Measurements from ENCODE around the gene MEGF8.

The MEGF8 gene, protein sequence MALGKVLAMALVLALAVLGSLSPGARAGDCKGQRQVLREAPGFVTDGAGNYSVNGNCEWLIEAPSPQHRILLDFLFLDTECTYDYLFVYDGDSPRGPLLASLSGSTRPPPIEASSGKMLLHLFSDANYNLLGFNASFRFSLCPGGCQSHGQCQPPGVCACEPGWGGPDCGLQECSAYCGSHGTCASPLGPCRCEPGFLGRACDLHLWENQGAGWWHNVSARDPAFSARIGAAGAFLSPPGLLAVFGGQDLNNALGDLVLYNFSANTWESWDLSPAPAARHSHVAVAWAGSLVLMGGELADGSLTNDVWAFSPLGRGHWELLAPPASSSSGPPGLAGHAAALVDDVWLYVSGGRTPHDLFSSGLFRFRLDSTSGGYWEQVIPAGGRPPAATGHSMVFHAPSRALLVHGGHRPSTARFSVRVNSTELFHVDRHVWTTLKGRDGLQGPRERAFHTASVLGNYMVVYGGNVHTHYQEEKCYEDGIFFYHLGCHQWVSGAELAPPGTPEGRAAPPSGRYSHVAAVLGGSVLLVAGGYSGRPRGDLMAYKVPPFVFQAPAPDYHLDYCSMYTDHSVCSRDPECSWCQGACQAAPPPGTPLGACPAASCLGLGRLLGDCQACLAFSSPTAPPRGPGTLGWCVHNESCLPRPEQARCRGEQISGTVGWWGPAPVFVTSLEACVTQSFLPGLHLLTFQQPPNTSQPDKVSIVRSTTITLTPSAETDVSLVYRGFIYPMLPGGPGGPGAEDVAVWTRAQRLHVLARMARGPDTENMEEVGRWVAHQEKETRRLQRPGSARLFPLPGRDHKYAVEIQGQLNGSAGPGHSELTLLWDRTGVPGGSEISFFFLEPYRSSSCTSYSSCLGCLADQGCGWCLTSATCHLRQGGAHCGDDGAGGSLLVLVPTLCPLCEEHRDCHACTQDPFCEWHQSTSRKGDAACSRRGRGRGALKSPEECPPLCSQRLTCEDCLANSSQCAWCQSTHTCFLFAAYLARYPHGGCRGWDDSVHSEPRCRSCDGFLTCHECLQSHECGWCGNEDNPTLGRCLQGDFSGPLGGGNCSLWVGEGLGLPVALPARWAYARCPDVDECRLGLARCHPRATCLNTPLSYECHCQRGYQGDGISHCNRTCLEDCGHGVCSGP (N-terminal part only)

DNA sequence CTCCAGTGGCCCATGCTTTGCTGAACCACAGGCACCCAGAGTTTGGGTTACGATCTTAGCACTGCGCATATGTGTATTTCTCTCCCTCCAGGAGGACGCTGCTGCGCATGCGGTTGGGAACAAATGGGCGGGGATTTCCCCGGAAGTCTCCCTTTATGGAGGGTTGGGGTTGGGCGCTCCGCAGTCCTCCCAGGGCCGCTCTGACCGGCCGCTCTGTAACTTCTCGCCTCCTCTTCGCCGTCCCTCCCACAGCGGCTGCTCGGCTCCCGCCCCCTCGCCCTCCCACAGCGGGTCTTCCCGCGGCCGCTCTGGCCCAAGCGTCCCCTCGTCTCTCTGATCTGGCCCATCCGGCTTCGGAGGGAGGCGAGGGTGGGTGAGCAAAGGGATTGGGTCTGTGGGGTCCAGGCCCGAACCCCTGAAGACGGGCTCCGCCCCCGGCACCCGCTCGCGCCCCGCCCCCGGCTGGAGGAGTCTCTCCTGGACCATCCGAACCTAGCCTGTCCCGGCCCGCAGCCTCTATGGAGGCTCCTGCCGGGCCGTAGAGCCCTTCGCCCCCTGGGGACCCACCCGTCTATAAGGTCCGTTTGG lies at the start of gene MEGF8:
Gene MEGF8 (plus strand): TSS at position 328 of the 588 bp plus-strand sequence. CDS start 609 bp downstream, outside the sequence.
- DNase-seq (ENCODE audit: low spot score) = peak; percentile 100

DNA sequence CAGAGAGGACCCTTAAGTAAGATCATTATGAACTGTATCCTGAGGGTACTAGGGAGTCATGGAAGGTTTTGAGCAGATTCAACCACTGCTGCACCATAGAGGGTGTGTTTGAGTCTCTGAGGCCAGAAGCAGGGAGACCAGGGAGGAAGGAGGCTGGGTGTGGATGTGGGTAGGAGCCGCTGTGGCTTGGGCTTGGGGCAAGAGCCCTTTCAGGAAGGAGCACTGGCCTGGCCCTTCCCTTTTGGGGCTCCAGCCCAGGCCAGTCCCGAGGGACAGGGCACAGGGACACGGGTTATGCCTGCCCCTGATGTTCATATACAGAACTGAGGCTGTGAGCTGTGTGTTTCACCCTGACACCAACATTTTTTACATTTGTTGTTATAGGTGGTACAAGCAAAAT lies 49.2 kb upstream of the MEGF8 start:
- no peak for DNase-seq (ENCODE audit: low spot score)

DNA sequence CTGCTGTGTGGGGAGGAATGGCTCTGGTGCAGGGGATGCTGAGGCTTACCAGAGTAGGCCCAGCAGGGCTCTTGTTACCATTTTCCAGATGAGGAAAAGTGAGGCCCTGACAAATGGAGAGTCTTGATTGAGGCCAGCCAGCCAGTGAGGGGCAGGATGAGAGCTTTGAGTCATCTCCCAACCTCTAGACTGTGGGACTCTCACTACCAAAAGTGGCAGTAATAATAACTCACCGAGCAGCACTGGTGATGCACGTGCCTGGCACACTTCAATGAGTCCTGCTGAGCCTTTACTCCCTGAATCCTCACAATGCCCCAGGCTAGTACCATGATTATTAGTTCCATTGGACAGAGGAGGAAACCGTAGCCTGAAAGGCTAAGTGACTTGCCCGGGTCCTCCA lies 48.6 kb upstream of the MEGF8 start:
- peak; percentile 29 for DNase-seq (ENCODE audit: low spot score)

DNA sequence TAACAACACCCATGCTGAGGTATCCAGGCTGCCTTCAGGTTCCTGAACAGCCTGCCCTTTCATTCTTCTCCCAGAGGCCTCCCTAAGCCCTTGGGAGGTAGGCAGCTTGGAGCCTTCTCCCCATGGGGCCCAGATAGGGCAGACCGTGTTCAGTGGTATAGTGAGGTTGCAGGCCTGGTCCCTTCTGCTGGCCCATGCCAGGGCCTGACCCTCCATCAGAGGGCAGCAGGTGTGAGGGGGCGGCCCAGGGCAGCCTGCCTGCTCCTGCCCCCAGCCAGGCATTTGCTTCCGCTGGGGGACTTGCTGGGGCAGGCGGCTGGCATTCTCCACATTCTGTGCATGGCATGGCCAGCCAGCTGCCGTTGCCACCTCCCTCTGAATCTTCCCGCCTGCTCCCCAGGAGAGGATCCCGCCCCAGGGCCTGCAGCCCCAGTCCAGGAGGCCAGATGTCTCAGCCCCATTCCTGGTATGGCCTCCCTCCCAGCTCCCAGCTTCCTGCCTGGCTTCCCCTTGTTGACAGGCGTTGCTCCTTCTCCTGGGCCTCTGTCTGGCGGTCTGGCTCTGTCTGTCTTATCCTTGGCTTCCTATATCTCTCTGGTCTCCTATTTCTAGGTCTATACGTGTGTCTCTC lies 47.5 kb upstream of the MEGF8 start:
- peak; percentile 38 for DNase-seq (ENCODE audit: low spot score)

DNA sequence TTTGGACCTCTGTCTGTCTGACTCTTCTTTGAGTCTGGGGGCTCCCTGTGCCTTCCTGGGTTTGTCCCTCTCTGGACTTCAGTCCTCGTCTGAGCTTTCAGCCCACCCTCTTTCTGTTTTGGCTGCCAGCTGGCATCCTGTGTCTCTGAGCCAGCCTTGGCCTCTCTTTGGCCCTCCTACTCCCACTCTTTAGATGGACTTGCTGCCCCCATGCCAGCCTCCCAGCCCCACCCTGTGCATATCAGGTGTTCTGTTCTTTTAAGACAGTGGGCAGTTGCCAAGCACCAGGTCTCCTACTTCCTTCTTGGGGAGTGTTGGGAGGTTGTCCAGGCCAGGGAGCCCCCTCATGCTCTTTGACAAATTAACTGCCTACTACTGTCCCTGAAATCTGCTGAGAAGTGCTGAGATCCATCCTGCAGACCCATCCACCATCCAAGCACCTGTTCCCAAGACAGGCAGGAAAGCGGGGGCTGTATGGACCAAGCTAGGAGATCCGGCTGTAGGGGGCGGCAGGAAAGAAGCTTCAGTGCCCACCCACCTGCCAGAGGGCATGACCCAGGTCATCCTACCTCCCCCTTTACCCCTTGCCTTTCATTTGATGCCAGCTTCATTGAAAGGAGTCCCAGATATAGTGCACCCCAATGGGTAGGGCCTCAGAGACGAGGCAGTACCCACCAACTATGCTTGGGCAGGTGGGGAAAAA lies 46.8 kb upstream of the MEGF8 start:
- DNase-seq (ENCODE audit: low spot score) = no peak

DNA sequence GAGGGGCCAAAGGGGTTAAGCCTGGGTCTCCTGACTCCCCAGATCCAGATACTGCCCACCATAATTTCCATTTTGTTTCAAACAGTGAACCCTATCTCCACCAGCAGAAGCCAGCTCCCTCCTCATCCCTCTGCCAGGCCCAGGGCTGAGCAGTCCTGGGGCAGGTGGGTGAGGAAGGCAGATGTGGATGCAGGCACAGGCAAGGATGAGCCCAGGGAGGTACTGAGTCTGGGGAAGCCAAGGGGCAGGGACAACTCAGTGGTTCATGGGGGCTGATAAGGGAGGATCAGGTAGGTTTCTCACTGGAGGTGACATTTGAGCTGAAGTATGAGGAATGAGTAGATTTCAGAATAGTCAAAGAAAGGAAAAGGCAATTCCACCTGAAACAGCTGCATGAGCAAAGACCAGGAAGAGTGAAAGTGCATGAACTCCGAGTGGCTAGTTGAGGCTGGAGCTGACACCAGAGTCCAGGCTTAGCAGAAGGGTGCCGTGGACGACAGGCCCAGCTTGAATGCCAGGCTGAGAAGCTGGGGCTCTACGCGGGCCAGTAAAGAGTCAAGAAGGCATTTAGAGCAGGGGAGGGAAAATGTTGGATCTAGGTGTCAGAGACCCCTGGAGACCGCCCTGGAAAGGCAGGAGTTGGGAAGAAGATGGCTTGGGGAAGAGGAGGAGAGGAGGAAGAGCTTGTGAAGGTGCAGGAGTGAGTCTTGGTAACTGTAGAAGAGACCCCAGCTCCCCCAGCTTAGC lies 46.1 kb upstream of the MEGF8 start:
- DNase-seq (ENCODE audit: low spot score) = no peak

DNA sequence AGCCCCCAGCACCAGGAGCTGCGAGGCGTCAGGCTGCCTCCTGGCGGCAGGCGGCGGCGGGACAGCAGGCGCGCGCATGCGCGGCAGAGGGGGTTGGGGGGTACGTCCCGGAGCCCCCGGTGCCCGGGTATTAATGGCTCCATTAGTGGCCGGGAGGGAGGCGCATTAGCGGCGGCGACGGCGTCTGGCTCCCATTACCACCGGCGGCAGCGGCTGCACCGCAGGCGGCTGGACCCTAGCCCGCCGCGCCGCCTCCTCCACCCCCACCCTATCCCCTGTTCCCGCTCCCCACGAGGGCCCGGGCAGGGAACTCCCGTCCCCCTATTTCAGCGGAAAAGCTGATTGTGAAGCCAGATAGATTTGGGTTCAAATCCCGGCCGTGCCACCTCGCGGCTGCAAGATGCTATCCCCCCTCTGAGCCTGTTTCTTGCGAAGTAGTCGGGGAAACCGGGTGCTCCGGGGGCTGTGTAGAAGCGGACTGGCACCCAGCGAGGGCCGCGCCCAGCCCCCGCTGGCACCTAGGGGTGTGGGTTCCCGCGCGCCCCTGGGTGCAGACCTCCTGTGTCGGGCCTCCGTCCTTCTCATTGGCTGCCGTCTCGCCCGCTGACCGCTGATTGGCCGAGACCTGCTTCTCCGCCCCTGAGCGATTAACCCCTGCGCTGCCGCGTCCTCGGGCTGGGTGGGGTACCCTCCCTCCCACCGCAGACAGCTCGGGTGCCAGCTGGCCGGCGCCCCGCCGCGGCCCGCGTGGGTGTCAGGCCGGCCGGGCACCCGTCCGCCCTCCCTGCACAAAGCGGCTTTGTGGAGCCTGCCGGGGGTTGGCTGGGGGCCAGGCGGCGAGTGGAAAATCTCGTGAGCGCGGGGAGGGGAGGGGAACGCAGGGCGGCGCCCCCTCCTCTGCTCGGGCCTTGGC lies 45.3 kb upstream of the MEGF8 start:
- DNase-seq (ENCODE audit: low spot score) = peak; percentile 98

DNA sequence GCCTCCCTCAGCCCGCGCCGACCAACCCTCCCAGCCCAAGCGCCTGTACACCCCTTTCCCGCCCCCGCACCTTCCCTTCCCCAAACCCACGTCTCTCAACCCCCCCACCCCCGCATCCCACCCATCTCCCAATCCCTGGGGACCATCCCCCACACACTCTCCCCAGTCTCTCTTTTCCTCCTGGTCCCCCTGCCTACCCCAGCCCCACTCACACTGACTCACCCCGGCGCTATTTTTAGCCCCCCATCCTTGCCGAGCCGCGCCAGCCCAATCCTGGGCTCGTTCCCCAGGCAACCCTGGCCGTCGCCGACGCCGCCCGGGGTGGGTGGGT lies 44.7 kb upstream of the MEGF8 start:
- DNase-seq (ENCODE audit: low spot score) = peak; percentile 78

DNA sequence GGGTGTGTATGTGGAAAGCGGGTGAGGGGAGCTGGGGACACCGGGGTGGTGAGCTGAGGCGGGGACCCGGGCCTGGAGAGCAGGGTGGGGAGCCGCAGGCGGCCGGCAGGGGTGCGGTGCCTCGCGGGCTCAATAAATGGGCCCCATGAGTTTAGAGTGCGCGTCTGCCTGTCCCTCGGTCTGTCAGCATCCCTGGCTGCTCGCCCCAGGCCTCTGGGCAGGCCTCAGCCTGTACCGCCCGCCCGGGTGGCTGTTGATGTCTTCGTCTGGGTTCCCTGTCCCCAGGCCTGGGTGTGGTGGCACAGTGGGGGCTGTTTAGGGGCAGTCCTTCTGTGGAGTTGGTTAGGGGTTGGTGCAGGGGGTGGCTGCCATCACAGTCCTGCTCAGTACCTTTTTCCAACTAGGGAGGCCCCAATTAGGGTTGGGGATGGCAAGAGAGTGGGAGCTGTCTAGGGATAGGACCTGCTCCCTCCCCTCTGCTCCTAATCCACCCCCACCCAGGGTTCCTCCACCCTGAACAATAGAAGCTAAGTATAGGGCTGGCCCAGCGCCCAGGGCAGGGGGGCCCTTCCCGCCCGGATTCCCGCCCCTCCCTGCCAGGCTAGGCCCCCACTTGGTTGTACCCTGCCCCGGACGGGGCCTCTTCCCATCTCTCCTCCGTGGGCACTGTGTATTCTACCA lies 44.1 kb upstream of the MEGF8 start:
- peak; percentile 56 for DNase-seq (ENCODE audit: low spot score)

DNA sequence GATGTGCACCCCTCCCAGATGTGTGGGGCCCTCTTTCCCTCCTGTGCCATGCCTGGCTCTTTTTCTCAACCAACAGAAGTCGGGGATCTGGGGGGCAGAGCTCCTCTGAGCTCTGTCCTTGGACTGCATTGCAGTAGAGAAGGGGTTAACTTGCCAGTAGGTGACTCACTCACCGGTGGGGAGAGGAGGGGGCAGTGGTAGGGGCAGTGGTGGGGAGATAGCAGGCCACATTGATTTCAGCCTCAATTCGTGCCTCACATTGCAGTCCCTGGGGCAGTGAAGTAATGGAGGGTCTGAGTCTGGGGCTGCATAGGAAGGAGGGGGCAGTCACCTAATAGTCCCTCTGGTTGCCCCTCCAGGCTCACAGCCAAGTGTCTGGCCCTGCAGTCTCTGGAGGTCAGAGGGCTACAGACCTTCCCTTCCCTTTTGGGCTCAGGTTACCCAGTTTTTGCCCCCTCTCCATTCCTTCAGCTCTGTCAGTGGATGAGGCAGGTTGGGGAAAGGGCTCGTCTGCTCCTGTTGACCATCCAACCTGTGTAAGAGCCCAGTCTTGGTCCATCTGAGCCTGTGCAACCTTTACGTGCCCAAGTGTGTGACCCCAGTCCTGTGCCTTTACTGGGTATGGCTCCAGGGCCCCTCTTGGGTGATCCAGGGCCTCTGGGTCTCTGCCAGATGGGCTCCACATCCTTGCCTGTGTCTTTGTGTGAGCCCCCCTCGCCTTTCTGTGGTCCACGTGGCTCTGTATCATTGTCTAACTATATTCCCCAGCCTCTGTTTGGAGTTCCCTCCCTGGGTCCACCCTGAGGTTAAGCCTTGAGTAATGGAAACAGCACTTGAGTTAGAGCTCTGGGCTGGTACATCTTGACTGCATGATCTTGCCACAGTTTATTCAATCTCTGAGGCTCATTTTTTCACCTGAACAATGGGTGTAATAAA lies 43.3 kb upstream of the MEGF8 start:
- peak; percentile 35 for DNase-seq (ENCODE audit: low spot score)

DNA sequence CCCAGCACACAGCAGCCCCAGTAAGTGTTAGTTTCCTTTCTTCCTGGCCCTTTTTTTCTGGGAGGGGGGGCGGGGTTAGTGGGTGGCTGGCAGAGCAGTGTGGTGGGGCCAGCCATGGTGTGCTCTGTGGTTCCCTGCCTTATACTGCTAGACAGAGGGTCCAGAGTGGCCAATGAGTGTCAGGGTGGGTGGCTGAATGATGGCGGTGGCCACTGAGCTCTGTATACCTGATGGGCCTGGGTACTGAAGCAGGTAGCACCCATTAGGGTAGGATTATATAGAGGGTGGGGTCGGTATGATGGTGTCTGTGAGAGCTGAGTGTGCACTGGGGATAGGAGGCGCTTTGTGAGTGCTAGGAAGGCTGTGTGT lies 42.6 kb upstream of the MEGF8 start:
- no peak for DNase-seq (ENCODE audit: low spot score)

DNA sequence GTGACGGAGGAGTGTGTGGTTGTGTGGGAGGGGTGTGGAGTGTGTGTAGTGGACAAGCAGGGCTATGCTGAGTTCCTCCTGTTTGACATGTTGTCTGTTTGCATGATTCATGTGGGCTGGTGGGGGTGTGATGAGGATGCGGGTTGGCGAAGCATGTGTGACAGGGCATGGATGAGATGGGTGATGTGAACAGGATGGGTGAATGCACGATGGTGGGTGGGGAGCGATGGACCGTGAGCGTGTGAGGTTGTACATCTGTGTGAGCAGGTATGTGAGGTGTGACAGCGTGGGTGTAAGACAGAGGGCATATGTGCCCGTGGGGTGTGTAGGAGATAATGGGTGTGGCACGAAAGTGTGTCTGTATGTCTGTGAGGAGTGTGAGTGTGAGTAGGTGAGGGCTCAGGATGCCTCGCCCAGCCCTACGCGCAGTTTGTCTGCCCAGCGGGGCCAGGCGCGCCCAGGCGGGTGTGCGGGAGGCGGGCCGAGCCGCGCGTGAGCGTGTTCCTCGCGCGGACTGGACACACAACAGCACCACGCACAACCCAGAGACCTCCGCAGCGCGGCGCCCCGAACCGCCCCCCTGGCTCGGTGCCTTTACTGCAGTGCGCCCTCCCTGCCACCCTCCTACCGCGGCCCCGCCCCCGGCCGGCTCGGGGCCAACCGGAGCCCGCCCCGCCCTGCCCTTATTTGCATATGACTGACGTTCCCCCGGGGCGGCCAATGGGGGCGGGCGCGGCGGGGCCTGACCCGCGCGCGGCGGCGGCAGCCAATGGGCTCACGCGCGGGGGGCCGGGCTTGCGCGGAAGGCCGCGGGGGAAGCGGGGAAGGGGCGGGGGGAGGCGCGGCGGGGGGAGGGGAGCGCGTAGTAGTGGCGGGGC lies 42.0 kb upstream of the MEGF8 start:
- DNase-seq (ENCODE audit: low spot score) = peak; percentile 98

DNA sequence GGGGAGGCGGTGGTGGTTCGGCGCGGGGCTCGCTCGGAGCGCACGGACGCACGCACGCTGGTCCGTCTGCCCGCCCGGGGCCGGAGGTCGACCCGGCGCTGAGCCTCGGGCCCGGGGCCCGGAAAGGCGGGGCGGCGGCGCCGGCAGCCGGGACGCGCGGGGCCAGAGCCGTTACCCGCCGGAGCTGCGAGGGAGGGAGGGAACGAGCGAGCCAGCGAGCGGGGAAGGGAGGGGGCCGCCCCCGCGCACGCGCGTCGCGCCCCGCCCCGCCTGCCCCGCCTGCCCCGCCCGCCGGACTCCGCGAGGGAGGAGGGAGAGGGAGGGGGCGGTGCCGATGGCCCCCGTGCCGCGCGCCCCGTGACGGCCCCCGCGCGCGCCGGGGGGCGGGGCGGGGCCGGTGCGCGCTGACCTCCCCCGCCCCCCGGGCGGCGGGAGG lies 41.4 kb upstream of the MEGF8 start:
- peak; percentile 97 for DNase-seq (ENCODE audit: low spot score)

DNA sequence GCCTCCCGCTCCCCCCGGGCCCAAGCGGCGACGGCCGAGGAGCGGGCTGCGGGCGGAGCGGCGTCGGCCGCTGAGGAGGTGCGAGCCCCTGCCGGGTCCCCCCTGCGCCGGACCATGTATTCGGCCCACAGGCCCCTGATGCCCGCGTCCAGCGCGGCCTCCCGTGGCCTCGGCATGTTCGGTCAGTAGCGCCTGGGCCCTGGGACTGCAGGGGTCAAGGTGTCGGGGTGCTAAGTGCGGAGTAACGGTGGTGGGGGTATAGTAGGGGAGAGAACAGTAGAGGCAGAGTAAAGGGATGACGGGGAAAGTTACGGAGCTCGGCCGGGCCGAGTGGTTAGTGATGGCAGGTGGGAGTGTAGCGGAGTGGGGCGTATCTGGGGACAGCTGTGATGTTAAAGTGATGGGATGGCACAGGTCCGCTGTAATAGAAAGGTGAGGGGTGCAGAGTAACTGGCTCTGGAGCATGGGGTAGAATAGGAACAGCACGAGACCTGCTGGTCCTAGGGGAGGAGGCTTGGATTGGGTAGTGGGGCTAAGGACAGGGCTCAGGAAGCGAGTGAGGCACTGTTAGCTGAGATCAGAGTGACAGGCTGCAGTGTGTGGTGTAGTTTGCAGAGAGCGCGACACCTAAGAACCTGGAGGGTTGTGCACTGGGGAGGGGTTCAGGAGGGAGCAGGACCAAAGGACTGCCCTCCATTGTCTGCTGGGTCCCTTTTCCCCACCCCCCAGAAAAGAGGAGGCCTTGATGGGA lies 40.7 kb upstream of the MEGF8 start:
- no peak for DNase-seq (ENCODE audit: low spot score)

DNA sequence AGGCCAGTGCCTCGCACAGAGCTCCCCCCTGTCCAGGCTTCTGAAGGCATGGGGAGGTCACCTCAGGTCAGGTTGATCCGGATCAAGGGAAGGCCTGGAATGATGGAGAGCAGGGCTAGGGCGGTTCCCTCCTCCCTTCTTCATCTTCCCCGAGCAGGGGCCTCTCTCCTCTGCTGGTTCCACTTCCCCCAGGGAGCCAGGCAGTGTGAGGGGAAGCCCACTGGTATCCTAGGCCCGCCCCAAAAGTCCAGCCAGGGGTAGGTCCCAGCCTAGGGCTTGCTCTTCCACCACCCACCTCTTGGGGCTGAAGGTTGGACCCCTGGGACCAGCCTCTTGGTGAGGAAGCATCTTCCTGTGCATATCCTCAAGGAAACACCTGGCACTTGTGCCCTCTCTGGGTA lies 39.9 kb upstream of the MEGF8 start:
- DNase-seq (ENCODE audit: low spot score) = no peak

DNA sequence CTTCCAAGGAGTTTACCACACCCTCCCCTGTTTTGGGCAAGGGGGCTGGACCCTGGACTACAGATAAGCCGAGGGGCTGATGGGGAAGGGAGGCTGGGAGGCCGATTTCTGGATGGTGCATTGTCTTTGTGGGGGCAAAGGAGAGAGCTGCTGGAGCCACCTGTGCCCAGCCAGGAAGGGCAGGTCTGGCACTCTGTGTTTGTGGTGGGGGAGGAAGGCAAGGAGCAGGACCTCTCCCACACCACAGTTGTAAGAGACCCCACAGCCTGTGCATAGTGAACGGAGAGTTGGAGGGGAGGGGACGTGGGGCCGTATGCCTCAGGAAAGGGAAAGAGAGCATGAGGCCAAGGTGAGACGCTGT lies 39.5 kb upstream of the MEGF8 start:
- DNase-seq (ENCODE audit: low spot score) = no peak
